IPS-15b (cell line): ENCODE data around the gene TRPM4.
A peak's percentile ranks its signal among the peaks of the same experiment; 100 is the strongest.
"Not testable (repeated sequence)": the region's sequence is repeated elsewhere in the genome, so short reads cannot be mapped to it uniquely, and the experiment has no call there.

Source experiments
- H3K27me3 ChIP-seq: one replicate; pipeline ENCODE4 v1.6.1; 2013; ENCODE audit warnings: low read length; ENCODE audit not compliant: control insufficient read depth, insufficient read depth
- H3K36me3 ChIP-seq: one replicate; pipeline ENCODE4 v1.6.1; 2013; ENCODE audit warnings: low read length; ENCODE audit not compliant: control insufficient read depth, insufficient read depth
- H3K4me1 ChIP-seq: one replicate; pipeline ENCODE4 v1.6.1; 2013; ENCODE audit warnings: mild to moderate bottlenecking, low read length; ENCODE audit not compliant: control insufficient read depth, insufficient read depth
- H3K4me3 ChIP-seq: one replicate; pipeline ENCODE4 v1.5.1; 2013; ENCODE audit warnings: low read depth, low read length
- H3K9ac ChIP-seq: one replicate; pipeline ENCODE4 v1.6.1; 2013; ENCODE audit warnings: low read depth, mild to moderate bottlenecking, low read length
- H3K9me3 ChIP-seq: one replicate; pipeline ENCODE4 v1.6.1; 2013; ENCODE audit warnings: mild to moderate bottlenecking, low read length; ENCODE audit not compliant: control insufficient read depth, insufficient read depth

The TRPM4 gene

DNA sequence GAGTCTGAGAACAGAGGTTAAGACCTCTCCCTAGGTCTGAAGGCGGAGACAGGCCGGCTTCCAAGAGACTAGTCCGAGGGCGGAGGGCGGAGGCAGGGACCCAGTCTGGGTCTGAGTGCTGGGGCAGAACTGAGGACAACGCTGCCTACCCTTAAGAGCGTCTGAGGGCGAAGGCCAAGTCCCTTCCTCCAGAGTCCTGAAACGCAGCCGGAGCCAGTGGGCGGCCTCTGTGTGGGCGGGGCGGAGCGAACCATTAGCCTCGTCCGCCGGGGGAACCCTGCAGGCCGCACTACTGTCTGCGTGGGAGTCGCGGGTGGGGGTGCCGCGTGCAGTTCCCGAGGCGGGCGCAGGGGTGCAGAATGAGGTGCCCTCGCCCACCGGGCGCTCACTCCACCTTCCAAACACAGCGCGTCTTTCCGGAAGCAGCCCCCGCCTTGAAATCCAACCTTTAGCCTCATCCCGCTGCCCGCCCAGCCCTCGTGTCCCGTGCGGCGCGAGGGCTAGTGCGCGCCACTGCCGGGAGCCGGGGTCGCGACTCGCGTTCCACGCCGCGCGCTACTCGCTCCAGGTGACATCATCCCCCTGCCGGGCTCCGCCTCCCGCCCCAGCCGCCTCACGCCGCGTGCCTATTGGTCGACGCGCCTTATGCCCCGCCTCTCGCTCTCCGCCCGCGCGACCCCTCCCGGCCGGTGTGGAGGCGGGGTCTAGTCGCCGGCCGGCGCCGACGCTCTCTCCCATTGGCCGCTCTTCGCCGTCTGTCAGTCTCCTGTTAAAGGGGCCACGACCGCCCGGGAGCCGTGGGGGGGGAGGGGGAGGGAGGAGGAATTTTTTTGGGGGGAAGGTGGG, 38.8 kb upstream of the TRPM4 start, which contains the start of gene C19orf73:
C19orf73 (minus strand) TSS at position 579 of the 846 bp plus-strand sequence; CDS start at position 458, 121 bp downstream.
- Histone ChIP-seq H3K4me3 (peak within 1 kb of the TSS; percentile 82), H3K9me3 (no peaks in the 10 kb centered on the region), H3K36me3 (no peaks in the 10 kb centered on the region), H3K27me3 (peaks cover 24% of the 10 kb centered on the region), H3K4me1 (no peaks in the 10 kb centered on the region), H3K9ac (peak within 1 kb of the TSS; percentile 28)

DNA sequence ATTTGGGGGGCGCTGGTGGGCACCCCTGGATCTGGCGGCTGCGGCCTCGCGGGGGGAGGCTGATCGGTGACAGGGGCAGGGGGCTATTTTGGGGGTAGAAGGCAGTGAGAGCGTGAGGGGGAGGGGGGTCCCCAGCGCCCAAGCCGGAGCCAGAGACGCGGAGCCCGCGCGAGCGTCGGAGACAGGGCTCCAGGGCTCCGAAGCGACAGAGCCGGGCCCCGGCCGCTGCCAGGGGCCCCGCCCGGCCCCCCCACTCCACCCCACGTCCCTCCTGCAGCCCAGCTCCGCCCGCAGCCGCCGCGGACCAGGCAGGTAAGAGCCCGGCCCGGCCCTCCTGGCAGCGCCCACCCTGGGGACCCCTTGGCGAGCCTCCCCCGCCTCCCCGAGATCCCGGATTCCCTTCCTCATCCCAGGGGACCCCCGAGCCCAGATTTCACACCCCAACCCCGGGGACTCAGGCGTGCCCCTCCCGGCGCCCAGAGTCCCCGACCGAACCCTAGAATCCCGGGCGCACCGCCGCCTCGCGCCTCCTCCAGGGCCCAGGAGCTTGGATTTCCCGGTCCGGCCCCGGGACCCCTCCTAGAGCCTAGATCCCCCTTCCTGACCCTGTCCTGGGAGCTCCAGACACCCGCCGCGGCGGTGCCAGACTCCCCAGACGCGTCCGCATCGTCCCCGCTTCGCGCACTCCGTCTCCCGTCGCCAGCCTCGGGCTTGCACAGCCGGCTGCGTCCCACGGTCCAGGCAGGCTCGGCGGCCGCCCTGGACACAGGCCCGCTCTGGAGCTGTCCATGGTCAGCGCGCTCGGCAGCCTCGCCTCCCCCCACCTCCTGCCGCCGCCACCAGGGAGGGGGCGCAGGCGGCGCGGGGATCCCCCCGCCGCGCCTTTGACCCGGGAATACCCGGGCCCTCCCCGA, 37.9 kb upstream of the TRPM4 start, which contains the start of gene PPFIA3:
PPFIA3 (plus strand) TSS at position 134 of the 914 bp plus-strand sequence. CDS start 8,330 bp downstream, outside the sequence.
- Histone ChIP-seq H3K4me3 (peak within 1 kb of the TSS; percentile 82), H3K27me3 (peaks cover 24% of the 10 kb centered on the region), H3K4me1 (no peaks in the 10 kb centered on the region), H3K9me3 (no peaks in the 10 kb centered on the region), H3K36me3 (no peaks in the 10 kb centered on the region), H3K9ac (peak within 1 kb of the TSS; percentile 28)

DNA sequence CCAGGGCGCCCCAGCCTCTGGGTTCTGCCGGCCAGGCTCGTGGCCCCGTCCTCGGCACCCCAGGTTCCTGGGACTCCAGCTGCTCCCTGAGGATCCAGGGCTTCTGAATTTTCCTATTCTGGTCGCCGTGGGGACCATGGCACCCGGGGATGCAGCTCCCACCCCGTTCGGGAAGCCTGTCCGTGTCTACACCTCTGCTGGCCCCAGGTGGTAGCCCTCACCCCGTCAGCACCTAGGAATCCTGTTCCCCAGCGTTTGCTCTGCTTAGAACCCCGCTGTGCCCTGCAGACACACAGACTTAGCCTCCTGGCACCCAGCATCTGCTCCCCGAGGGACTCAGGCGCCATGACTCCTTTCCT, 37.3 kb upstream of the TRPM4 start:
- Histone ChIP-seq H3K9ac (no peak overlapping the region), H3K36me3 (no peaks in the 10 kb centered on the region), H3K4me3 (peak overlapping the region; percentile 58)

DNA sequence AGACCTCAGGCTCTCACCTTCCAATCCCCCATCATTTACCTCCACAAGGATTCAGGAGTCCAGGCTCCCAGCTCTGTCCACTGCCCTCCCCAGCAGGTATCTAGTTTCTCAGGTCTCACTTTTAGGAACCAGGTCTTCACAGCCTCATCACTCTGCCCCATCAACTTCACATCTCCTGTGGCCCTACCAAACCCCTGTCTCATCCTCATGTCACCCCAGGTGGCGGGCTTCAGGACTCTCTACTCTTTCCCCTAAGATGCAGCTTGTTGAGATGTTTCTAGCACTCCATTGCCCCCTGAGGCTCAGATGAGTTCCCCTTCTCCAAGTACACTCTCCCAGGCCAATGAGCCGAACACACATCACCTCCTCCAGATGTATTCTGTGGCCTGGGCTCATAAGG, 36.7 kb upstream of the TRPM4 start:
- H3K9ac ChIP-seq = no peak overlapping the region
- H3K9me3 ChIP-seq = no peaks in the 10 kb centered on the region
- no peaks in the 10 kb centered on the region for H3K36me3 ChIP-seq
- H3K4me1 ChIP-seq = peaks cover 2% of the 10 kb centered on the region
- H3K4me3 ChIP-seq = peak overlapping the region; percentile 58
- H3K27me3 ChIP-seq = peaks cover 19% of the 10 kb centered on the region

More for the DNA sequence above, 37.3 kb upstream of the TRPM4 start:
- Histone ChIP-seq H3K9me3 (no peaks in the 10 kb centered on the region), H3K4me1 (peaks cover 2% of the 10 kb centered on the region), H3K27me3 (peaks cover 21% of the 10 kb centered on the region)

DNA sequence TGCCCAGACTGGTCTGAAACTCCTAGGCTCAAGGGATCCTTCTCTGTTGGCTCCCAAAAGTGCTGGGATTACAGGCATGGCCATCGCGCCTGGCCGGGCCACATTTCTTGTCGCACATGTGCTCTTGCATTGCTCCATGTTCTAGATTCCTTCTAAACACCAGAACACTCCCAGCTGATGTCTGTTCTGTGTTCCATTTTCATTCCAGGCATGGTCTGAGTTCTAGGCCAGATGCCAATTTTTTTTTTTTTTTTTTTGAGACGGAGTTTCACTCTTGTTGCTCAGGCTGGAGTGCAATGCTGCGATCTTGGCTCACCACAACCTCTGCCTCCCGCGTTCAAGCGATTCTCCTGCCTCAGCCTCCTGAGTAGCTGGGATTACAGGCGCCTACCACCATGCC, 35.8 kb upstream of the TRPM4 start:
- not testable (repeated sequence) for H3K36me3 ChIP-seq, H3K4me3 ChIP-seq, H3K9ac ChIP-seq, H3K9me3 ChIP-seq, H3K4me1 ChIP-seq
- H3K27me3 ChIP-seq = peaks cover 19% of the 10 kb centered on the region

DNA sequence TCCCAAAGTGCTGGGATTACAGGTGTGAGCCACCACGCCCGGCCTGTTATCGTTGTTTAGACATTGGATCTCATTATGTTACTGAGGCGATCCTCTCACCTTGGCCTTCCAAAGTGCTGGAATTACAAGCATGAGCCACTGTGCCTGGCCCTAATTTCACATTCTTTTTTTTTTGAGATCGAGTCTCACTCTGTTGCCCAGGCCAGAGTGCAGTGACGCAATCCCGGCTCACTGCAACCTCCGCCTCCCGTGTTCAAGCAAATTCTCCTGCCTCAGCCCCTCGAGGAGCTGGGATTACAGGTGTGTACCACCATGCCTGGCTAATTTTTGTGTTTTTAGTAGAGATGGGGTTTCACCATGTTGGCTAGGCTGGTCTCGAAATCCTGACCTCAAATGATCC, 34.3 kb upstream of the TRPM4 start:
- H3K36me3 ChIP-seq, H3K9me3 ChIP-seq, H3K9ac ChIP-seq, H3K4me3 ChIP-seq, H3K4me1 ChIP-seq: not testable (repeated sequence)
- H3K27me3 ChIP-seq = peaks cover 19% of the 10 kb centered on the region

DNA sequence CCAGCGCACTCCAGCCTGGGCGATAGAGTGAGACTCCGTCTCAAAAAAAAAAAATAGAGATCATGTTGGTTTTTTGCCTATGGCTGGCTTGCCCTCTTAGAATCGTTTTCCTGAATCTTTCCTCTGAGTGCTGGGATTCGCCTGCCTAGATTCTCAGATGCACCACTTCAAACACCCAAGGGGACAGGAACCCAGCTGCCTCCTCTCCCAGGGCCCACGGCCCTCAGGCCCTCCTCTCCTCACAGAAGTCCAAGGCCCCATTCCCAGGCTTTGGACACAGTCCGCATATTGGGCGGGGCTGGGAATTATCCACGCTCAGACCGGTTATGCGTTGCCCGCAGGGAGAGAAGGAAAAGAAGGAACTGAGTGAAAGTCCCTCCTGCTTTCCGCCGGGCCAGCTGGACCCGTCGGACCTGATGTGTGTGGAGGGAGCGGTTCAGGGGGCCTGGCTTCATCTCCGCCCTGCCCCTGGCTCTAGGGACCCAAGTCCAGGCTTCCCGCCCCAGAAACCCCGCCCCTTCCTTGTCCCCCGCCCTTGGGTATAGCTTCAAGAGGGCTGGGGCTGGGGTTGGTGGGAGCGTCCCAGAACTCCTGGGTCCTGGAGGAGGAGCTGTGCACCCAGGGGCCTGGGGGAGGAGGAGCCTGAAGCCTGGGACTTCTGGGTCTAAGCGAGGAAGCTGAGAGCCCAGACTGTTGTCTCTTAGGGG, 32.4 kb upstream of the TRPM4 start:
- Histone ChIP-seq H3K27me3 (peaks cover 14% of the 10 kb centered on the region), H3K4me1 (peaks cover 6% of the 10 kb centered on the region), H3K9ac (no peak overlapping the region), H3K9me3 (no peaks in the 10 kb centered on the region), H3K4me3 (peak overlapping the region; percentile 43), H3K36me3 (no peaks in the 10 kb centered on the region)

DNA sequence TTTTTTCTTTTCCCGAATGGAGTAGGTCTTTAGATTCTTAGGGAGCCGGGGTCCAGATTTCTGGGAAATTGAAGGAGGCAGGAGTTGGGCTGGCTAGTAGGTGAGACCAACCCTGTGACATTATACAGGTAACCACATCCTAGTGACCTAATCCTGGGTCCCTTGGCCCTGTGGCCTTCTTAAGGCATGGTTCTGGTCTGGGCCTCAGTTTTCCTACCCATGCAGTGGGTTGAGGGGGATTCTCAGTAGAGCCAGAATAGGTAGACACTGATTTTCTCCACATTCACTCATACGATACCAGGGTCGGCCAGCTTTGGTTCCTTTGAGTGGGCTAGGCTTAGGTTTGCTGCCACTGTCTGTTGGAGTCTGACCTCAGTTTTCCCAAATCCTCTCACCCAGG, 31.0 kb upstream of the TRPM4 start:
- peaks cover 6% of the 10 kb centered on the region for H3K4me1 ChIP-seq
- H3K9ac ChIP-seq = no peak overlapping the region
- H3K4me3 ChIP-seq = no peak overlapping the region

DNA sequence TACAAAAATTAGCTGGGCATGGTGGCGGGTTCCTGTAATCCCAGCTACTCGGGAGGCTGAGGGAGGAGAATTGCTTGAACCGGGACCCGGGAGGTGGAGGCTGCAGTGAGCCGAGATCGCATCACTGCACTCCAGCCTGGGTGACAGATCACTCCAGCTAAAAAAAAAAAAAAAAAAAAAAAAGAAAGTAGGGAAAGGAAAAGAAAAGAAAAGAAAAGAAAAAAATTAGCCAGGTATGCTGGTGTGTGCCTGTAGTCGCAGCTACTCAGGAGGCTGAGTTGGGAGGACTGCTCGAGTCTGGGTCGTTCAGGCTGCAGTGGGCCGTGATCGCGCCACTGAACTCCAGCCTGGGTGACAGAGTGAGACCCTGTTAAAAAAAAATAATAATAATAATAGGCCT, 30.4 kb upstream of the TRPM4 start:
- peak overlapping the region; percentile 56 for H3K4me3 ChIP-seq

More for the DNA sequence above, 31.0 kb upstream of the TRPM4 start:
- H3K36me3 ChIP-seq = no peaks in the 10 kb centered on the region
- peaks cover 4% of the 10 kb centered on the region for H3K27me3 ChIP-seq
- no peaks in the 10 kb centered on the region for H3K9me3 ChIP-seq

DNA sequence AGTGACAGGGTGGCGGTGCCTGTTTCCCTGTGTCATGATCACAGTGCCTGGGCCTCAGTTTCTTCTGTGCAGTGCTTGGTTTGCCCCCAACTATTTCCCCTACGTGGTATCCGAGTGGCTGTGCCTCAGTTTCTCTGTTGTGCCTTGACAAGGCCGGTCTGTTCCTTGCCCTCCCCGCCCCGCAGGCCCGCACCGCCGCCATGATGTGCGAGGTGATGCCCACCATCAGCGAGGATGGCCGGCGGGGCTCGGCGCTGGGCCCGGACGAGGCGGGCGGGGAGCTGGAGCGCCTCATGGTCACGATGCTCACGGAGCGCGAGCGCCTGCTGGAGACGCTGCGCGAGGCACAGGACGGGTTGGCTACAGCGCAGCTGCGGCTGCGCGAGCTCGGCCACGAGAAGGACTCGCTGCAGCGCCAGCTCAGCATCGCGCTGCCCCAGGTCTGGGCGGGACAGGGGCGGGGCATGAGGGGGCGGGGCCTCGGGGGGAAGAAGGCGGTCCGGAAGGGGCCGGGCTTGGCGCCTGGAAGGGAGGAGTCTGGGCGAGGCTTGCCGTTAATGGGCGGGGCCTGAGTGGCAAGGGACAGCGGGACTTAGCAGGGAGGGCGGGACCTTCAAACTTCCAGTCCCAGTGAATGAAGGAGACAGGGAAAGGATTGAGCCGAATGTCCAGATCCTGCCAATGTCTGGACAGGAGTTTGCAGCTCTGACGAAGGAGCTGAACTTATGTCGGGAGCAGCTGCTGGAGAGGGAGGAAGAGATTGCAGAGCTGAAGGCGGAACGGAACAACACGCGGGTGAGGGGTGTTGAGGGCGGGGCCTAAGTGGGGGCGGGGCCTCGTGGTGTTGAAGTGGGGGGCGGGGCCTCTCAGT, 29.7 kb upstream of the TRPM4 start:
- no peaks in the 10 kb centered on the region for H3K27me3 ChIP-seq
- H3K4me1 ChIP-seq = peaks cover 10% of the 10 kb centered on the region
- H3K9ac ChIP-seq = no peak overlapping the region
- H3K4me3 ChIP-seq = peak overlapping the region; percentile 85
- no peaks in the 10 kb centered on the region for H3K36me3 ChIP-seq
- no peaks in the 10 kb centered on the region for H3K9me3 ChIP-seq

More for the DNA sequence above, 30.4 kb upstream of the TRPM4 start:
- H3K9me3 ChIP-seq, H3K27me3 ChIP-seq, H3K36me3 ChIP-seq, H3K9ac ChIP-seq, H3K4me1 ChIP-seq: not testable (repeated sequence)
